Psoas muscle (tissue), 8 donors: ENCODE results near the gene ULK4. TPM values are rescaled to one million over a fixed set of nuclear protein-coding genes. Genes with fewer than 3 reads are reported as not detected.

ENCODE experiments used
- ATAC-seq, 4 donors: fragments of 200-7000 bp; cut with Tn5 transposase; one replicate each; pipeline ENCODE4 v1.9.1; 2020; ENCODE audit warnings: moderate library complexity in 3 of 4, mild to moderate bottlenecking in 2 of 4
- DNase-seq, 2 donors: peaks; one replicate each; pipeline ENCODE4 v3.0.0-alpha.2; 2020
- H3K27ac ChIP-seq: fragments of 200-600 bp; one replicate; pipeline ENCODE4 v1.8.0; 2022
- H3K27me3 ChIP-seq, 3 donors: fragments of 200-600 bp in 1 of 3; one replicate each; pipeline versions ENCODE4 v1.6.1 to v1.8.0; 2013 to 2022; ENCODE audit warnings: low read length in 2 of 3, mild to moderate bottlenecking in 2 of 3, moderate library complexity in 1 of 3; ENCODE audit not compliant: insufficient read depth in 3 of 3
- H3K36me3 ChIP-seq, 2 donors: fragments of 200-600 bp in 1 of 2; one replicate each; pipeline versions ENCODE4 v1.6.1 to v1.8.0; 2013 to 2022; ENCODE audit warnings: low read depth in 1 of 2, mild to moderate bottlenecking in 1 of 2, moderate library complexity in 1 of 2; ENCODE audit not compliant: insufficient read depth in 1 of 2
- H3K4me1 ChIP-seq: fragments of 200-600 bp; one replicate; pipeline ENCODE4 v1.8.0; 2022
- H3K4me3 ChIP-seq: fragments of 200-600 bp; one replicate; pipeline ENCODE4 v1.8.0; 2022; ENCODE audit warnings: mild to moderate bottlenecking
- H3K9me3 ChIP-seq: fragments of 200-600 bp; one replicate; pipeline ENCODE4 v1.8.0; 2022
- CTCF ChIP-seq: fragments of 200-600 bp; IDR thresholded peaks from one replicate; pipeline ENCODE4 v1.8.0; 2022; ENCODE audit warnings: antibody characterized with exemption
- WGBS, 3 donors: extraction: QIAGEN DNeasy Blood & Tissue Kit; methylation state at CpG; one replicate each; pipeline versions ENCODE4 v1.1.6 to v1.1.7; 2013; 5-methylcytosine and 5-hydroxymethylcytosine counted together
- intact Hi-C, 2 donors: fragments of 100-400 bp; cut with DNase I; formaldehyde crosslinking; loops; one replicate each; pipeline versions ENCODE4 v1.11.0 to v1.14.2; 2022
- polyA plus RNA-seq, 3 donors: library from polyadenylated mRNA; stranded (reverse); fragments of 200-250 nt; gene quantifications; one replicate each; pipeline ENCODE4 v1.2.3, GENCODE V29; 2013
- total RNA-seq, 4 donors: library from RNA; stranded (reverse); fragmentation: NEBNext Ultra II Directional in 2 of 4; extraction: Animal tissue kit (Norgen Biotek cat#: 25700) in 2 of 4; gene quantifications; one replicate each; pipeline versions ENCODE4 v1.2.1 to v1.2.4, GENCODE V29; 2021 to 2023
- donor health status: healthy with polysubstance abuse.
- donor health status: DM: no; HTN: no; CAD: no; lungs with moderate emphysema.
- donor health status: Bipolar disorder and iron deficiency.
- donor health status: healthy.
- donor health status: DM: yes; HTN: yes; CAD: no.
- donor health status: DM: no; HTN: no; CAD: no.
- donor health status: DM: no; HTN: no; CAD: no.
- donor health status: DM: yes; HTN: yes; CAD: no.

Gene ULK4
- total and polyA plus RNA-seq, 7 donors = 0.61 to 3.2 (median 1.0) TPM

GRCh38 chr3:41485484-41485883 is 476.4 kb downstream of the ULK4 start:
- WGBS, 3 donors = 89 to 91% (median 91%) methylated on average over 4 of the region's 4 CpGs

GRCh38 chr3:41482134-41482533 is 479.8 kb downstream of the ULK4 start:
- H3K27ac ChIP-seq = no peak overlapping the region
- no peaks in the 10 kb centered on the region for H3K9me3 ChIP-seq
- H3K27me3 ChIP-seq = no peaks in the 10 kb centered on the region
- TF ChIP-seq CTCF = no peak
- DNase-seq (no peak), ATAC-seq (no peak)
- WGBS, 3 donors = 35 to 47% (median 41%) methylated on average over 2 of the region's 2 CpGs
- H3K36me3 ChIP-seq = no peaks in the 10 kb centered on the region
- intact Hi-C loops = no loop called here
- H3K4me1 ChIP-seq = no peaks in the 10 kb centered on the region
- H3K4me3 ChIP-seq = no peak overlapping the region

More at GRCh38 chr3:41485484-41485883, 476.4 kb downstream of the ULK4 start:
- no peak overlapping the region for H3K4me3 ChIP-seq
- H3K4me1 ChIP-seq = no peaks in the 10 kb centered on the region
- no peaks in the 10 kb centered on the region for H3K9me3 ChIP-seq
- intact Hi-C loops = no loop called here
- no peak for TF ChIP-seq CTCF
- no peaks in the 10 kb centered on the region for H3K36me3 ChIP-seq
- no peak overlapping the region for H3K27ac ChIP-seq
- peaks cover 0 to 1% (median 0%) of the 10 kb centered on the region in 3 donors for H3K27me3 ChIP-seq
- ATAC-seq (no peak), DNase-seq (no peak)

- WGBS, 3 donors = 21 to 26% (median 21%) methylated on average over 1 of the region's 1 CpG
These were observed 483.6 kb downstream of the ULK4 start for GRCh38 chr3:41478278-41478677.

GRCh38 chr3:41477399-41478014 is 484.4 kb downstream of the ULK4 start:
- no peak overlapping the region for H3K4me3 ChIP-seq
- H3K4me1 ChIP-seq = no peaks in the 10 kb centered on the region
- no peaks in the 10 kb centered on the region for H3K27me3 ChIP-seq
- WGBS, 3 donors = 69 to 89% (median 74%) methylated on average over 2 of the region's 2 CpGs
- DNase-seq = no peak
- ATAC-seq = no peak
- intact Hi-C loops = no loop called here
- H3K27ac ChIP-seq = no peak overlapping the region
- no peak for TF ChIP-seq CTCF
- H3K36me3 ChIP-seq = no peaks in the 10 kb centered on the region
- H3K9me3 ChIP-seq = peaks cover 18% of the 10 kb centered on the region

More at GRCh38 chr3:41478278-41478677, 483.6 kb downstream of the ULK4 start:
- no peaks in the 10 kb centered on the region for H3K36me3 ChIP-seq
- H3K27ac ChIP-seq = no peak overlapping the region
- peaks cover 11% of the 10 kb centered on the region for H3K9me3 ChIP-seq
- TF ChIP-seq CTCF = no peak
- H3K27me3 ChIP-seq = no peaks in the 10 kb centered on the region
- ATAC-seq (no peak), DNase-seq (no peak)
- no peak overlapping the region for H3K4me3 ChIP-seq
- H3K4me1 ChIP-seq = no peaks in the 10 kb centered on the region
- intact Hi-C loops = no loop called here

- no peaks in the 10 kb centered on the region for H3K36me3 ChIP-seq
- DNase-seq = no peak
- intact Hi-C loops = no loop called here
- TF ChIP-seq CTCF = no peak
- ATAC-seq = no peak
- H3K27ac ChIP-seq = no peak overlapping the region
- no peak overlapping the region for H3K4me3 ChIP-seq
- no peaks in the 10 kb centered on the region for H3K27me3 ChIP-seq
- 82 to 96% (median 95%) methylated on average over 1 of the region's 1 CpG for WGBS, 3 donors
- no peaks in the 10 kb centered on the region for H3K4me1 ChIP-seq
- peaks cover 38% of the 10 kb centered on the region for H3K9me3 ChIP-seq
These were observed 492.8 kb downstream of the ULK4 start for GRCh38 chr3:41469083-41469482.
